IMR-90 (cell line): ENCODE results near the gene SUN5. TPM values are rescaled to one million over a fixed set of nuclear protein-coding genes. Genes with fewer than 3 reads are reported as not detected.

Experiments used
- ATAC-seq: fragments of 200-7000 bp; cut with Tn5 transposase; 2 replicates; pipeline ENCODE4 v1.9.1; 2020; ENCODE audit warnings: low read depth, mild to moderate bottlenecking, moderate library complexity
- BruUV-seq: library from RNA; stranded (reverse); fragments of 400-500 nt; replicated peaks from 2 replicates; lab custom pipeline; 2021; lab: Mats Ljungman, UMichigan
- CTCF ChIA-PET: fragments of 300-600 bp; formaldehyde crosslinking; extraction: SDS; loops from one replicate; lab custom pipeline; 2021; ENCODE audit warnings: antibody characterized with exemption; lab: Yijun Ruan, JAX
- POLR2A ChIA-PET: fragments of 300-600 bp; sonication (Branson Sonifier 250); formaldehyde crosslinking; loops from one replicate; lab custom pipeline; 2022; ENCODE audit warnings: antibody characterized with exemption; ENCODE audit not compliant: unreplicated experiment; lab: Charles Lee
- DNase-seq: peaks from one replicate; pipeline ENCODE4 v3.0.0; 2013
- H2AFZ ChIP-seq: replicated peaks from 2 replicates; pipeline ENCODE3; 2013; ENCODE audit warnings: low read length, mild to moderate bottlenecking; ENCODE audit not compliant: poor library complexity
- H2AK5ac ChIP-seq: 2 replicates; pipeline ENCODE4 v1.6.1; 2013; ENCODE audit warnings: low read depth, low read length, inconsistent platforms
- H2AK9ac ChIP-seq: replicated peaks from 2 replicates; pipeline ENCODE3; 2013; ENCODE audit warnings: mild to moderate bottlenecking, low read depth, low read length, moderate library complexity; ENCODE audit not compliant: poor library complexity
- H2BK120ac ChIP-seq: 2 replicates; pipeline ENCODE4 v1.6.1; 2013; ENCODE audit warnings: low read depth, low read length, inconsistent platforms
- H2BK15ac ChIP-seq: 3 replicates; pipeline ENCODE4 v1.6.1; 2013; ENCODE audit warnings: low read depth, low read length, inconsistent platforms
- H2BK20ac ChIP-seq: 2 replicates; pipeline ENCODE4 v1.6.1; 2013; ENCODE audit warnings: low read depth, mild to moderate bottlenecking, inconsistent platforms, low read length, moderate library complexity
- H2BK5ac ChIP-seq: 2 replicates; pipeline ENCODE4 v1.6.1; 2013; ENCODE audit warnings: mild to moderate bottlenecking, low read depth, low read length, inconsistent platforms; ENCODE audit not compliant: poor library complexity, severe bottlenecking
- H3K14ac ChIP-seq: replicated peaks from 2 replicates; pipeline ENCODE4 v1.6.1; 2013; ENCODE audit warnings: low read depth, low read length, inconsistent platforms
- H3K18ac ChIP-seq: 2 replicates; pipeline ENCODE4 v1.6.1; 2013; ENCODE audit warnings: low read depth, low read length, control low read depth
- H3K23ac ChIP-seq: 2 replicates; pipeline ENCODE4 v1.6.1; 2013; ENCODE audit warnings: low read depth, low read length, inconsistent platforms
- H3K27ac ChIP-seq: 2 replicates; pipeline ENCODE4 v1.5.1; 2013; ENCODE audit warnings: mild to moderate bottlenecking, control low read depth, low read length; ENCODE audit not compliant: insufficient read depth
- H3K27me3 ChIP-seq: 2 replicates; pipeline ENCODE4 v1.6.1; 2013; ENCODE audit warnings: low read length; ENCODE audit not compliant: control insufficient read depth, insufficient read depth
- H3K36me3 ChIP-seq: 2 replicates; pipeline ENCODE4 v1.6.1; 2013; ENCODE audit warnings: low read length, mixed read lengths; ENCODE audit not compliant: control insufficient read depth, insufficient read depth
- H3K4ac ChIP-seq: 2 replicates; pipeline ENCODE4 v1.6.1; 2013; ENCODE audit warnings: low read depth, low read length, inconsistent platforms
- H3K4me1 ChIP-seq: 2 replicates; pipeline ENCODE4 v1.6.1; 2013; ENCODE audit warnings: low read length, mixed read lengths; ENCODE audit not compliant: control insufficient read depth, insufficient read depth
- H3K4me2 ChIP-seq: 2 replicates; pipeline ENCODE4 v1.6.1; 2013; ENCODE audit warnings: low read depth, mild to moderate bottlenecking, control low read depth, low read length, moderate library complexity
- H3K4me3 ChIP-seq: 2 replicates; pipeline ENCODE4 v1.5.1; 2013; ENCODE audit warnings: low read depth, mild to moderate bottlenecking, control low read depth, low read length, moderate library complexity; ENCODE audit not compliant: insufficient read depth
- H3K56ac ChIP-seq: 2 replicates; pipeline ENCODE4 v1.6.1; 2013; ENCODE audit warnings: low read length, inconsistent platforms; ENCODE audit not compliant: insufficient read depth; ENCODE audit errors: extremely low read depth
- H3K79me1 ChIP-seq, 2 experiments: 2 replicates each; pipeline ENCODE4 v1.6.1; 2013; ENCODE audit warnings: low read length in 2 of 2, inconsistent platforms in 1 of 2, low read depth in 1 of 2
- H3K9ac ChIP-seq: 2 replicates; pipeline ENCODE4 v1.6.1; 2013; ENCODE audit warnings: low read depth, low read length, control low read depth
- H3K9me1 ChIP-seq: 2 replicates; pipeline ENCODE4 v1.6.1; 2013; ENCODE audit warnings: low read length, inconsistent platforms; ENCODE audit not compliant: insufficient read depth
- H3K9me3 ChIP-seq: 2 replicates; pipeline ENCODE4 v1.6.1; 2013; ENCODE audit warnings: low read length; ENCODE audit not compliant: control insufficient read depth, insufficient read depth
- H4K20me1 ChIP-seq: 2 replicates; pipeline ENCODE4 v1.6.1; 2013; ENCODE audit warnings: low read length, inconsistent platforms; ENCODE audit not compliant: insufficient read depth
- H4K5ac ChIP-seq: 2 replicates; pipeline ENCODE4 v1.6.1; 2013; ENCODE audit warnings: mild to moderate bottlenecking, low read depth, low read length, control low read depth
- H4K8ac ChIP-seq, 2 experiments: 2 replicates each; pipeline ENCODE4 v1.6.1; 2013; ENCODE audit warnings: low read depth in 2 of 2, low read length in 2 of 2, control low read depth in 1 of 2, inconsistent platforms in 1 of 2
- H4K91ac ChIP-seq: 2 replicates; pipeline ENCODE4 v1.6.1; 2013; ENCODE audit warnings: low read depth, low read length, inconsistent platforms; ENCODE audit not compliant: insufficient read depth
- BHLHE40 ChIP-seq: fragments of 150-350 bp; IDR thresholded peaks from 2 replicates; pipeline ENCODE4 v1.6.1; 2016; ENCODE audit warnings: mild to moderate bottlenecking, low read depth, low read length
- CEBPB ChIP-seq: IDR thresholded peaks from 2 replicates; pipeline ENCODE4 v1.6.1; 2012; ENCODE audit warnings: low read depth, low read length, improper control_type of control experiment
- CHD1 ChIP-seq: IDR thresholded peaks from 2 replicates; pipeline ENCODE4 v1.6.1; 2012; ENCODE audit warnings: low read depth, low read length, improper control_type of control experiment
- ELK1 ChIP-seq: fragments of 150-350 bp; IDR thresholded peaks from 2 replicates; pipeline ENCODE4 v1.6.1; 2016; ENCODE audit warnings: low read depth, mild to moderate bottlenecking, low read length, moderate library complexity, borderline replicate concordance
- FOS ChIP-seq: fragments of 150-350 bp; IDR thresholded peaks from 2 replicates; pipeline ENCODE4 v1.6.1; 2016; ENCODE audit warnings: low read depth, low read length
- MAFK ChIP-seq: IDR thresholded peaks from 2 replicates; pipeline ENCODE4 v1.6.1; 2012; ENCODE audit warnings: low read depth, low read length, improper control_type of control experiment
- MAZ ChIP-seq: IDR thresholded peaks from 2 replicates; pipeline ENCODE4 v1.6.1; 2012; ENCODE audit warnings: low read depth, mild to moderate bottlenecking, low read length, improper control_type of control experiment, moderate library complexity, borderline replicate concordance
- MXI1 ChIP-seq: IDR thresholded peaks from 2 replicates; pipeline ENCODE4 v1.6.1; 2012; ENCODE audit warnings: low read depth, mild to moderate bottlenecking, low read length, moderate library complexity, borderline replicate concordance
- NFE2L2 ChIP-seq: fragments of 150-350 bp; IDR thresholded peaks from 2 replicates; pipeline ENCODE4 v1.6.1; 2016; ENCODE audit warnings: low read depth, mild to moderate bottlenecking, low read length
- POLR2A ChIP-seq: IDR thresholded peaks from 2 replicates; pipeline ENCODE4 v1.6.1; 2012; ENCODE audit warnings: mild to moderate bottlenecking, low read depth, low read length
- RAD21 ChIP-seq: IDR thresholded peaks from 2 replicates; pipeline ENCODE4 v1.6.1; 2012; ENCODE audit warnings: low read length, improper control_type of control experiment
- RCOR1 ChIP-seq: IDR thresholded peaks from 2 replicates; pipeline ENCODE4 v1.6.1; 2012; ENCODE audit warnings: mild to moderate bottlenecking, low read length, improper control_type of control experiment; ENCODE audit not compliant: insufficient replicate concordance
- RFX5 ChIP-seq: IDR thresholded peaks from 2 replicates; pipeline ENCODE4 v1.8.0; 2012; ENCODE audit warnings: low read depth, mild to moderate bottlenecking, low read length, moderate library complexity
- SMC3 ChIP-seq: fragments of 150-350 bp; IDR thresholded peaks from 2 replicates; pipeline ENCODE4 v1.6.1; 2016; ENCODE audit warnings: low read depth, mild to moderate bottlenecking, antibody characterized with exemption, low read length, moderate library complexity
- WGBS, 2 experiments: methylation state at CpG; one replicate each; pipeline versions ENCODE4 v1.1.5 to v1.1.7; 2013; ENCODE audit warnings: missing lambda C conversion rate in 2 of 2; ENCODE audit not compliant: insufficient read length in 1 of 2; ENCODE audit errors: extremely low coverage in 2 of 2; 5-methylcytosine and 5-hydroxymethylcytosine counted together
- dilution Hi-C: fragments of 300-500 bp; cut with HindIII; formaldehyde crosslinking; loops from one replicate; pipeline ENCODE4 v1.14.3; 2018; ENCODE audit warnings: low sequenced_read_pairs; ENCODE audit not compliant: unreplicated experiment
- in situ Hi-C: fragments of 300-500 bp; cut with MboI; formaldehyde crosslinking; loops from 3 replicates; pipeline ENCODE4 v1.14.3; 2019; ENCODE audit warnings: low sequenced_read_pairs, inconsistent platforms, mixed read lengths
- intact Hi-C: fragments of 100-400 bp; cut with micrococcal nuclease; formaldehyde crosslinking; loops from 2 replicates; pipeline ENCODE4 v1.10.0; 2022
- polyA plus RNA-seq, 3 experiments: library from polyadenylated mRNA; depleted of rRNA; stranded (reverse); fragments of >200 nt; gene quantifications; 2 replicates each; pipeline ENCODE4 v1.2.3, GENCODE V29; 2012; ENCODE audit warnings: low replicate concordance in 1 of 3
- total RNA-seq: library from RNA; depleted of rRNA; stranded (reverse); fragments of >200 nt; gene quantifications from 2 replicates; pipeline ENCODE4 v1.2.3, GENCODE V29; 2012
- TF ChIP-seq, protein P1 (sequence below): conservative IDR thresholded peaks from 2 replicates; pipeline ENCODE4 v1.5.1; 2012; ENCODE audit warnings: mild to moderate bottlenecking, low read depth, low read length, improper control_type of control experiment
- TF ChIP-seq, protein P2 (sequence below): fragments of 150-350 bp; IDR thresholded peaks from 2 replicates; pipeline ENCODE4 v1.6.1; 2017; ENCODE audit warnings: mild to moderate bottlenecking, antibody characterized with exemption, low read length, low read depth

Gene SUN5
- total and polyA plus RNA-seq, 2 of the 4 experiments (the other 2 are of a cell fraction), result not detected

GRCh38 chr20:32943490-32944052 is 60.7 kb downstream of the SUN5 start:
- H2BK5ac ChIP-seq, result no peak overlapping the region
- H3K14ac ChIP-seq, result no peak overlapping the region
- ChIA-PET CTCF (no interaction called here), POLR2A (no interaction called here)
- H2BK20ac ChIP-seq, result no peak overlapping the region
- no peak overlapping the region for H2AK5ac ChIP-seq
- H2BK120ac ChIP-seq, result no peak overlapping the region
- no peaks in the 10 kb centered on the region for H3K9me1 ChIP-seq
- no TSS peak for BruUV-seq
- H3K23ac ChIP-seq, result no peak overlapping the region
- no peak overlapping the region for H2AK9ac ChIP-seq
- H4K91ac ChIP-seq, result no peak overlapping the region
- no peak overlapping the region for H4K5ac ChIP-seq
- in situ Hi-C loops (loop anchor here (10.0 kb wide), 1 partner anchor 159 kb away; no protein-coding TSS in a partner anchor), dilution Hi-C loops (no loop called here), intact Hi-C loops (loop anchor here (10.0 kb wide), 1 partner anchor 269 kb away; the partner anchor contains the start of gene C20orf203)
- no peak overlapping the region for H4K8ac ChIP-seq
- 92% methylated on average over 4 of the region's 7 CpGs; no CpG with 5 or more reads in 1 of the 2 experiments for WGBS, 2 experiments
- H3K36me3 ChIP-seq, result no peaks in the 10 kb centered on the region
- no peak overlapping the region for H2AFZ ChIP-seq
- ATAC-seq (no peak), DNase-seq (no peak)
- H3K9me3 ChIP-seq, result no peaks in the 10 kb centered on the region
- H4K20me1 ChIP-seq, result no peaks in the 10 kb centered on the region
- H2BK15ac ChIP-seq, result no peak overlapping the region
- no peaks in the 10 kb centered on the region for H3K4me1 ChIP-seq
- H3K27ac ChIP-seq, result no peak overlapping the region
- no peak overlapping the region for H3K4ac ChIP-seq
- H3K27me3 ChIP-seq, result peaks cover 4% of the 10 kb centered on the region; the same call in 1 of the 2 replicates
- no peak overlapping the region for H3K18ac ChIP-seq
- no peak overlapping the region for H3K9ac ChIP-seq
- no peak overlapping the region for H3K56ac ChIP-seq
- H3K4me3 ChIP-seq, result no peak overlapping the region
- no peak overlapping the region for H3K4me2 ChIP-seq
- no peak for TF ChIP-seq FOS
- TF ChIP-seq CEBPB, result no peak
- TF ChIP-seq MAFK, result no peak
- no peak for TF ChIP-seq BHLHE40
- no peak for TF ChIP-seq MAZ
- no peak for TF ChIP-seq RAD21
- no peak for TF ChIP-seq CHD1
- no peak for TF ChIP-seq NFE2L2
- no peak for TF ChIP-seq RCOR1
- no peak for TF ChIP-seq POLR2A
- TF ChIP-seq RFX5, result no peak
- TF ChIP-seq, protein P1, sequence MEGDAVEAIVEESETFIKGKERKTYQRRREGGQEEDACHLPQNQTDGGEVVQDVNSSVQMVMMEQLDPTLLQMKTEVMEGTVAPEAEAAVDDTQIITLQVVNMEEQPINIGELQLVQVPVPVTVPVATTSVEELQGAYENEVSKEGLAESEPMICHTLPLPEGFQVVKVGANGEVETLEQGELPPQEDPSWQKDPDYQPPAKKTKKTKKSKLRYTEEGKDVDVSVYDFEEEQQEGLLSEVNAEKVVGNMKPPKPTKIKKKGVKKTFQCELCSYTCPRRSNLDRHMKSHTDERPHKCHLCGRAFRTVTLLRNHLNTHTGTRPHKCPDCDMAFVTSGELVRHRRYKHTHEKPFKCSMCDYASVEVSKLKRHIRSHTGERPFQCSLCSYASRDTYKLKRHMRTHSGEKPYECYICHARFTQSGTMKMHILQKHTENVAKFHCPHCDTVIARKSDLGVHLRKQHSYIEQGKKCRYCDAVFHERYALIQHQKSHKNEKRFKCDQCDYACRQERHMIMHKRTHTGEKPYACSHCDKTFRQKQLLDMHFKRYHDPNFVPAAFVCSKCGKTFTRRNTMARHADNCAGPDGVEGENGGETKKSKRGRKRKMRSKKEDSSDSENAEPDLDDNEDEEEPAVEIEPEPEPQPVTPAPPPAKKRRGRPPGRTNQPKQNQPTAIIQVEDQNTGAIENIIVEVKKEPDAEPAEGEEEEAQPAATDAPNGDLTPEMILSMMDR, result no peak
- no peak for TF ChIP-seq MXI1
- no peak for TF ChIP-seq ELK1
- TF ChIP-seq SMC3, result no peak
- TF ChIP-seq, protein P2, sequence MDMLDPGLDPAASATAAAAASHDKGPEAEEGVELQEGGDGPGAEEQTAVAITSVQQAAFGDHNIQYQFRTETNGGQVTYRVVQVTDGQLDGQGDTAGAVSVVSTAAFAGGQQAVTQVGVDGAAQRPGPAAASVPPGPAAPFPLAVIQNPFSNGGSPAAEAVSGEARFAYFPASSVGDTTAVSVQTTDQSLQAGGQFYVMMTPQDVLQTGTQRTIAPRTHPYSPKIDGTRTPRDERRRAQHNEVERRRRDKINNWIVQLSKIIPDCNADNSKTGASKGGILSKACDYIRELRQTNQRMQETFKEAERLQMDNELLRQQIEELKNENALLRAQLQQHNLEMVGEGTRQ, result no peak
- H3K79me1 ChIP-seq, result no peaks in the 10 kb centered on the region
